Stimulated activated CD4-positive, alpha-beta T cell treated with anti-CD3 and anti-CD28 coated beads, Interleukin-12 subunit alpha, Interleukin-12 subunit beta, amount 100 ng/mL, for 48 hours (primary cell): ENCODE results near the gene SELENOK.

Source experiments
- DNase-seq, 3 donors: peaks; one replicate each; pipeline ENCODE4 v3.0.0-alpha.2; 2020; ENCODE audit warnings: low read depth in 2 of 3, low spot score in 1 of 3

The SELENOK gene

DNA sequence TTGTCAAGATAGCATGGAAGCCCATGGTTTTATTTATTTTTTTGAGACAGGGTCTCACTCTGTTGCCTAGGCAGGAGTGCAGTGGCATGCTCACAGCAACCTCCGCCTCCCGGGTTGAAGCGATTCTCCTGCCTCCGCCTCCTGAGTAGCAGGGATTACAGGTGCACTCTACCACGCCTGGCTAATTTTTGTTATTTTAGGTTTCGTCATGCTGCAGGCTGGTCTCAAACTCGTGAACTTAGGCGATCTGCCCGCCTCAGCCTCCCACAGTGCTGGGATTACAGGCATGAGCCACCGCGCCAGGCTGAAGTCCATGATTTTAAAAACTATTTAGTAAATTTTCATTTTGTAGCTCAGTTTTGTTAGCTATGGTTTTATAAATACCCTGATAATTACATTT lies 7.0 kb downstream of the SELENOK start:
- no peak for DNase-seq

DNA sequence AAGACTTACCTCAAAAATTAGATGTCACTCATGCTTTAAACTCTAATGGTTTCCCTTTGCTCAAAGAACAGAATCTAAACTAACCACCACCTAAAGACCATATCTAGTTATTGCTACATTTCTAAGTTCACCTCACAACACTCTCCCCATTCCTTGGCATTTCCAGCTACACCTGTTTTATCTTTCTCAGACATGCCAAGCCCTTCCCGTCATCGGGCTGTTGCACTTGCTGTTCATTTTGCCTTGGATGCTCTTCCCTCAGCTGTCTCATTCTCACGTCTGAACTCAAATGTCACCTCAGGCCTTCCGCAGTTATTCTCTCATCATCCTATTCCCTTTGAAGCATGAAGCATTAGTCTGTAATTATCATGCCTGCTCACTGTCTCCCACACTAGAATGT lies 8.7 kb downstream of the SELENOK start:
- no peak for DNase-seq

DNA sequence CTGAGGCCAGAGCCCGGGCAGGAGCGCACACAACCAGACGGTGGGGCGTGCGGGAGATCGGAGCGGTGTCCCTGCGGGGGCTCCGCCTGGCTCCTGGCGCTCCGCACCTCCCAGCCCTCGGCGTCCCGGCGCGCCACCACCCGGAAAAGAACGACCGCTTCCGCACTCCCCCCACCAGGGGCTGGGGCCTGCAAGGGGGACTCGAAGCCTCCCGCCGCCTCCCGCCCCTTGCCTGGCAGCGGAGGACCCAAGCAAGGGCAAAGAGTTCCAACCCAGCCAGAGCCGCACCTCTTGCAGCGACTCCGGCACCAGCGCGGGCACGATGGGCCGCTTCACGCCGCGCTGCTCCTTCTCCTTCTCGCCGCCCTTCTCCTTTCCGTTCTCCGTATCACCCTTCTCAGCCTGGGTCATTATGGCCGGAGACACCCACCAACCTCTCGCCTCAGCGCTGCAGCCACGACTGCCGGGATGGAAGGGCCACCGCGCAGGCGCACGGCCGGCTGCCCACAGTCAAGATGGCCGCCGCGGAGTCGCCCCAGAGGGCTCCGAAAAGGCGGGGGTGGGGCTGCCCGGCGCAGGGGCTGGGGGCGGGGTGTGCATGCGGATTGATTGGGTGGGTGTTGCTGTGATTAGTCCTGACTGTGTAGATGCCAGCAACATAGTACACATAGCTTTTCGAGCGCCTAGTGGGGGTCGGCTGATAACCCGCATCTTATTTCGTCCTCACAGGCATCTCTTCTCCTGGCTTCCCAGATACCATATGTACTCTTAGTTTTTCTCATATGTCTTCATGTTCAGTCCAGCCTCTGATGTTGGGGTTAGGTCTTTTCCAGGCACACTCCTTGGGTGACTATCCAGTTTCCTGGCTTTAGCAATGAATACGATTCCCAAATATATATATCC lies 9.7 kb downstream of the SELENOK start, which contains the start of gene ACTR8:
Gene ACTR8, minus strand, starts transcription at position 462 of the 903 bp plus-strand sequence. Its CDS starts 51 bp downstream, at position 411.
- peak; percentile 64 to 77 (median 75) for DNase-seq

DNA sequence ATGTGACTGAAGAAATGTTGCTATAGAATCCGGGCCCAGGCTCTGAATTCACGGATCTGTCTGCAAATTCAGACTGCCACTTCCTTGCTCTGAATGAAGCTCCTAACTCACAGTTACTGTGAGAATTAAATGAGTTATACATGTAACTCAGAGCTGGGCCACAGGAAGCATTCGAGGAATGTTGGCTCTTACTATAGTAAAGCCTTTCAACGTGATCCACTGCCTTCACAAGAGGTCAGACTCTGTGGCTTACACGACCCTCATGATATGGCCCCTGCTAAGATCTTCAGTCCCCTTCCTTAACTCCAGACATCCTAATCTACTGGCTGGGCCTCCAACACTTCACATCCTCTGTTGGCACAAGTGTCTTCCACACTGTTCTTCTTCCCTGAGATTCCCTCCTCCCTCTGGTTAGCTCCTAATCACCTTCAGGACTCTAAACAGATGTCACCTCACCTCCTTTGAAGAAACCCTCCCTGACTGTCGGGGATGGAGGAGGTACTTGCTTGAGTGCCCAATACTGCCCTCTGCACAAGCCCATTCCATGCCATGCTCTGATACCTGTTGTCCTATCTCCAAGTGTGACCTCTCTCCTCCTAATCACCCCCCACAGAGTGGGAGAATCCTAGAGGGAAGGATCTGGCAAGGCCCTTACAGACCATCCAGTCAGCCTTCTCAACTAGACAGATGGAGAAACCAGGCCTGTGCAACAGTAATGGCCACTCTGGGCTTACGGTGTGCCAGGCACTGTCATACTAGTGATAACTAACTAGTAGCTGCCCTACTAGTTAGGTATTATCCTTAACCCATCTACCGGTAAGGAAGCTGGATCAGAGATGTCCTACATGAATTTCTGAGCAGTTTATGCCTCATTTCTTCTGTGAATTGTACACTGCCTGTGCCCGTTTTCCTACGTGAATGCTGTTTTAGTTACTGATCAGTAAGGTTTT lies 11.0 kb downstream of the SELENOK start:
- no peak for DNase-seq

DNA sequence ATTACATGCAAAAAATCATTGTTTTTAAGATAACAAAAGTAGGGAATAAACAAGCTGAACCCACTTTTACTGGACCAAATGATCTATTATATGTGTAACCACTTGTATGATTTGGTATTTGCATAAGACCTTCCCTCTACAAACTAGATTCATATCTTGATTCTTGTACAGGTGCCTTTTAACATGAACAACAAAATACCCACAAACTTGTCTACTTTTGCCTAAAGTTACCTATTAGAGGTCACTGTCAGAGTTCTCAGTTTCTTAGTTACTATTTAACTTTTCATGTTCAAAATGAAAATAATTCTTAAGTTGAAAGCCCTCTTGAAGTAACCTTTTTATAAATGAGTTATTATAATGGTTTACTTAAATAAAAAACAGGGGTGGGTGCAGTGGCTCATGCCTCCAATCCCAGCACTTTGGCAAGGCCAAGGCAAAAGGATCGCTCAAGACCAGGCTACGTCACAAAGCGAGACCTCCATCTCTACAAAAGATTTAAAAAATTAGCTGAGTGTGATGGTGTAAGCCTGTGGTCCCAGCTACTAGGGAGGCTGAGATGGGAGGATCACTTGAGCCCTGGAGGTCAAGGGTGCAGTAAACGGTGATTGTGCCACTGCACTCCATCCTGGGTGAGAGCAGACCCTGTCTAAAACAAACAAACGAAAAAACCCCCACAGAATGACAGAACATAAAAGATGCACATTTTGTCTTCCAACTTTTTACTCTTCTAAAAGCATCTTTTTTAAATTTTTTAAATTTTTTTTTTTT lies 25.7 kb downstream of the SELENOK start:
- DNase-seq = no peak

DNA sequence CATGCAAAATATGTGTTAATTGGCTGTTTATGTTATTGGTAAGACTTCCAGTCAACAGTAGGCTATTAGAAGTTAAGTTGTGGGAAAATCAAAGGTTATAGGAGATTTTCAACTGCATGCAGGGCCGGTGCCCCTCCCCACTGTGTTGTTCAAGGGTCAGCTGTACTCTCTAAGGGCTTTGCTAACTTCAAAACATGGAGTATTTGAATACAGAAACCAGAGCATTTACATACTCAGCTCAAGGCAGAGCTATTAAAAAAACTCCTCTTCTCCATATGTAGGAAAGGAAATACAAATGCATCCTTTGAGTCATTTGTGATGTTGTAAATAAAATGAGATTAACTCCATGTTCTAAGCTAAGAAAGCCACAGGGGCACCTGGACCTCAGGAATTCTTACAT lies 28.5 kb downstream of the SELENOK start:
- no peak for DNase-seq

DNA sequence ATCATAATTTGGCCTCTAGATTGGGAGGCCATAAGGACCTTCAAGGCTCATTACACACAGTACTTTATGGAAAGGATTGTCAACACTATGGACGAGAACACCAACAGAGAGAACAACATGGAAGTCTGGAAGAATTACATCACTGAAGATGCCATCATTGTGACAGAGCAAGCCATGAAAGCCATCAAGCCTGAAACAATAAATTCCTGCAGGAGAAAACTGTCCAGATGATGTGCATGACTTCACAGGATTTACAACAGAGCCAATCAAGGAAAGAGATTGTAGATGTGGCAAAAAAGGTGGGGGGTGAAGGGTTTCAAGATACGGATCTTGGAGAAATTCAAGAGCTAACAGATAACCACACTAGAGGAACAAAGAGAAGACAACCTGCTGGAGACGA lies 29.4 kb downstream of the SELENOK start:
- no peak for DNase-seq

DNA sequence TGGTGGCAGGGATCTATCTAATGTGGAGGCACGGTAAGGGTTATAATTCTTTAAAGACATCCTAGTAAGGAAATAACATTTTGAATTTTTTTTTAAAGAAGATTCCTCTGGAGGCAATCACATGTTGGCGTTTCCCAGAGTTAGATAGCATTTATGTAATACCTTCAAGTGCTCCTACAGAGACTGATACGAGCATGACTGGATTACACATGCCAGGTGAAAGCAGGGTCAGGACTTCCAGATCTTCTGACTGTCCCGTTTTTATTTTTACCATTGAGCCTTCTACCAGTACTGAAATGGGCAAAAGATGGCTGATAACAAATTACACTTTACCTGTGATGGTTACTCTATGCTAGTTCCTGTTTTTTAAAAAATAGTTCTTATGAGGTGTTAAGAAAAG lies 31.5 kb downstream of the SELENOK start:
- no peak for DNase-seq

DNA sequence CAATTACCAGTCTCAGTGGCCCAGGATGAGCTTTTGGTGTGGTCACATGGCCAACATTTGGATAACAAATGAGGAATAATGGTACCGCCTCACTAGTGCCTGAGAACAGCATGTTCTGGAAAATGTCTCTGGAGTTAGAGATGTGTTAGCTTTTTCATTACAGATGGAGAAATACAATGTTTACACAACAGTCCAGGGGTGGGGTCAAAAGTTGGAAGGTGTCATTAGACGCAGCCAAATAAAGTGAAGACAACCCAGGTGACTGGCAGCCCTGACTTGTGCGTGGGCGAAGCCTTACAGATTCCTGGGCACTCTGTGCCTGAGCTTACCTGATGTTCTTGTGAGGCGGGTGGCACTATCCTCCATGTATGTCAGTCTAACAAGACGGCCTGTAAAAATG lies 32.5 kb downstream of the SELENOK start:
- no peak for DNase-seq

DNA sequence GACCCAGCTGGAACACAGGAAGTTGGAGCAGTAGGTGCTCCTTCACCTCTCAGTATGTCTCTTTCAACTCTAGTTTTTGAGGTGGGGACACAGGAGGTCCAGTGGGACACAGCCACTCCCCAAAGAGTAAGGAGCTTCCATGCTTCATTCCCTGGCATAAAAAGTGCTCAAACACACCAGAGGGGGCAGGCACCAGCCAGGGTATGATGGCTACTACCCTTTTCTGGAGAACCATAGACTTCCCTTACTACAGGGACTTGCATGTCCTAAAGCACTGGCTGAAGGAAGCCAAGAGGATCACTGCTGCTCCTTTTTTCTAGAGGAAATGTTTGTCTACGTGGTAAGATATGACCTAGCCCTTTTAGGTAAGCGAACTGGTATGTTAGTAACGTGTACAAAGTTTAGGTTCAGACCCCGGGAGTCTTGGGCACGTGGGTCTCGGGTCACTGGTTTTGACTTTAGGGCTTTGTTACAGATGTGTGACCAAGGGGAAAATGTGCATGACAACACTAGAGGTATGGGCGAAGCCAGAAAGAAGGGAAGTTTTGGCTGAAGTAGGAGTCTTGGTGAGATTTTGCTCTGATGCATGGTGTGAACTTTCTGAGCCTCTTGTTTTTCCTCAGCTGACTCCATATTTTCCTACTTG lies 33.4 kb downstream of the SELENOK start:
- DNase-seq = no peak

DNA sequence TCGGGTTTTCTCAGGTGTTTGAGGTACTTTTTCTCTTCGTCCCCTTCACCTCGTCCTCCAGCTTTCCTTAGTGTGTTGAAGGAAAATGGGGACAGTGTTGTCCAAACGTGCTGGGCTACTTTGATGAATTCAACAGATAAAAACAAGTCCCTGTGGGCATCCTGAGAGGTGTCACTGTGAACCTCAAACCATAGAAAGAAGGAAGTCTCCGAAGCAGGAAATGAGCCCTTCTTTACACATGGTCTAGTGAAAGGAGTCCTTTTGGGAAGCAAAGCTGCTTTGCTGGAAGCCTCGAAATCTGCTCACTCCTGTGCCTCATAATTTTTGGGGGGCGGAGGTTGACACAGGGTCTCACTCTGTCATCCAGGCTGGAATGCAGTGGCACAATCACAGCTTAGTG lies 34.7 kb downstream of the SELENOK start:
- no peak for DNase-seq

DNA sequence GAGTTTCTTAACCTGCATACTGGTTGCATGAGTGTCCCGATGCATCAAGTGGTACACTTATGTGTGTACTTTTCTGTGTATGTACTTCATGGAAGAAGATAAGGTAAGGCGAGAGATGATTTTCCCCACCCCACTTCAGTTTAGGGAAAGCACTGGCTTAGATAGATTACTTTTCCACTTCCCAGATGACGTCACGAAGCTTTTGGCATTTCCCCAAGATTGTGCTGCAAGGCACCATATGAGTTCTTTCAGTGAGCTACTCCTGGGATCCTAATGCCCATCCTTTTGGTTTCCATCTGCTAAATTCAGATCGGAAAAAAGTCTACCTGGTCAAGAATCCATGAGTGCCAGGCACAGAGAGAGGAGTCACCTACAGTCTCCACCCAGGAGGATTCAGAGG lies 40.8 kb downstream of the SELENOK start:
- no peak for DNase-seq

DNA sequence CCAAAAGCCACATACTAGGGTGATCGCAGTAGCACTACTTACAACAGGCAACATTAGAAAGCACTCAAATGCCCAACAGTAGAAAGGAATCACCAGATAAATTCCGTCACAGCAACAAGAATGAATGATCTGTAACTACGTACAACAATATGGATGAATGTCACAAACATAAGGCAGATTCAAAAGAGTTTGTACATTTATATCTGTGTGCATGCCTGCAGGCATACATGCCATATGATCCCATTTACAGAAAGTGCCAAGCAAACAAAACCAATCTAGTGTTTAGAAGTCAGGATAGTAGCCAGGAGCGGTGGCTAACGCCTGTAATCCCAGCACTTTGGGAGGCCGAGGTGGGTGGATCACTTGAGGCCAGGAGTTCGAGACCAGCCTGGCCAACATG lies 41.7 kb downstream of the SELENOK start:
- no peak for DNase-seq

DNA sequence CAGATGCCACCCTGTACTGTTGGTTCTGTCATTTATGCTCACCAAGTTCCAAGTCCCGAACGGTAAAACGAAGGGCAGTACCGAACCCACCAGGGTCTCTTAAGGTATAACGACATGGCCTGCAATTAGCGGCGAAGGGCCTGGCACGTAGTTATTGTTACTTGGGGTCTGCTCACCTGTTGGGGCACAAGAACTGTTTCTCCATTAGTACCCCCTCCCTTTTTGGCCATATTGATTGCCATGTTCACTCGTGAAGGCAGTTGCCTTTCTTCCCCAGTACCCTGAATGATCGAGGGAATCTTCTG lies 44.9 kb downstream of the SELENOK start:
- no peak for DNase-seq

DNA sequence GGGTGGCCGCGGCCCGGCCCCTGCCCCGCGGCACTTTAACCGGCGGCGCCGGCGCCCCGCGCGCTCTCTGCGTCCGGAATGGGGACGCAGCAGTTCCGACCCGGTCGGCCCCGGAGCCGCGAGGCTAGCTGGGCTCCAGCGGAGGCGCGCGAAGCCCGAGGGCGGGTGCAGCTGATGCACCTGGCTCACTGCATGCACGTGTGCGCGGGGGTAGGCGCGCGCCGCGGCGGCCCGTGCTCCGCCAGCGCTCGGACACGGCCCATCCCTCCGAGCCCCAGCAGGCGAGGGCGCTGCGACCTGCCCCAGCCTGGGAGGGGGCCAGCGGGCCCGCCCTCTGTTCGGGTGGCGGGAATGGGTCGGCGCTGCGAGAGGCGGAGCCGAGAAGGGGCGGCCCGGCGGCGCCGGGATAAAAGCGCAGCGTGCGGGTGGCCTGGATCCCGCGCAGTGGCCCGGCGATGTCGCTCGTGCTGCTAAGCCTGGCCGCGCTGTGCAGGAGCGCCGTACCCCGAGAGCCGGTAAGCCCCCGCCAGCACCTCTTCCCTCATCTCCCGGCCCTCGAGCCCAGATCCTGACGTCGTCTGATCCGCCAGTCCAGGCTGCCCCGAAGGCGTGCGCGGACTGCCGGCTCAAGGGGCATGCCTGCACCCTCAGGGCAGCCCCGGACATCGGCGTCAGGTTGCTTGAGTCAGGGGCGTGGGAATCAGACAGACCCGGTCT lies 45.4 kb downstream of the SELENOK start, which contains the start of the genes CHDH and IL17RB:
Gene CHDH, minus strand, starts transcription at position 286 of the 717 bp plus-strand sequence. CDS start 22,411 bp downstream, outside the sequence.
Gene IL17RB, plus strand, starts transcription at position 435 of the 717 bp plus-strand sequence. Its CDS starts 21 bp downstream, at position 456.
- peak in 1 of 3 donors; percentile 9 for DNase-seq

DNA sequence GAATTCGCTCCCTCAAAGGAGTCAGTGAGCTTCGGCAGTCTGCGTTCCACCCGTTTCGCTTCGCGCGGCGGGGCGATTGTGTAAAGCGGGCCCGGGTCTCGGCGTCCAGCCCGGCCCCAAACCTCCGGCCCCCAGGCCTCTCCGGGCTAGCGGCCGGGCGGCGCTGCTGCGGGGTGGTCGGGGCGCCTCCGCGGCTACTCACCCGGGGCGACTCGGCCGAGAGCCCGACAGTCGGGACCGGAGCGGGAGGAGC lies 45.9 kb downstream of the SELENOK start:
- DNase-seq = no peak

DNA sequence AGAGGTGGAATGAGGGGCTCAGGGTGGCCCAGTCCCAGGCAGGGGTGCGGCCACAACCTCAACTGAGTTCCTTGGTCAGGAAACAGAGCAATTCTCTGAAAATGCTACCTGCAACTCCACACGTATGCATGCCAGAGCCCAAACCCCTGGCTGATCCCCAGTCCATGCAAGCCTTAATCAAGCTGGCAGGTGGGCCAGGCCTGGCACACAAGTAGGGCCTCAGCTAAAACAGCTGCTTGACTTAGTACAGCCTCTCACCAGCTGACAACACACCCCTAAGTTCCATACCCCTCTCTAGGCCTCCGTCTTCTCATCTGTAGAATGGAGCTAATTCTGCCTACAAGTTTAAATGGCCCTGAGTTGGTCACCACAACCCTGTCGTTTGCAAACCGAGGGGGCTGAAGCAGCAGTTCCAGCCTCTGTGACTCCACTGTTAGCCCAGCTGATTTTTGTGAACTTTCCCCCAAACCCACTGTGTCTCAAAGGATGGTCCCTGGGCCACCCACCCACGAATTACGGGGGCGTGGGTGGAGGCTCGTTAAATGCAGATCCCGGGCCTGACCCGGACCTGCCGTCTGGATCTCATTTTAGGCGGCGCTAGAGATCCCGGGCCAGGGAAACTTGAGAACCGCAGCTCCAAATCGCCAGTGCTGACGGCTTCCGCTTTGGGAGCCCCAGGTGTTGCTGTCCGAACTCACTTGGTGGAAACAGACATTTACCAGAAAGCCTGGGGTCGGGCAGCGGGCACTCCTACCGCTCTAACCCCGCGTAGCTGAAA lies 46.4 kb downstream of the SELENOK start:
- DNase-seq = no peak

DNA sequence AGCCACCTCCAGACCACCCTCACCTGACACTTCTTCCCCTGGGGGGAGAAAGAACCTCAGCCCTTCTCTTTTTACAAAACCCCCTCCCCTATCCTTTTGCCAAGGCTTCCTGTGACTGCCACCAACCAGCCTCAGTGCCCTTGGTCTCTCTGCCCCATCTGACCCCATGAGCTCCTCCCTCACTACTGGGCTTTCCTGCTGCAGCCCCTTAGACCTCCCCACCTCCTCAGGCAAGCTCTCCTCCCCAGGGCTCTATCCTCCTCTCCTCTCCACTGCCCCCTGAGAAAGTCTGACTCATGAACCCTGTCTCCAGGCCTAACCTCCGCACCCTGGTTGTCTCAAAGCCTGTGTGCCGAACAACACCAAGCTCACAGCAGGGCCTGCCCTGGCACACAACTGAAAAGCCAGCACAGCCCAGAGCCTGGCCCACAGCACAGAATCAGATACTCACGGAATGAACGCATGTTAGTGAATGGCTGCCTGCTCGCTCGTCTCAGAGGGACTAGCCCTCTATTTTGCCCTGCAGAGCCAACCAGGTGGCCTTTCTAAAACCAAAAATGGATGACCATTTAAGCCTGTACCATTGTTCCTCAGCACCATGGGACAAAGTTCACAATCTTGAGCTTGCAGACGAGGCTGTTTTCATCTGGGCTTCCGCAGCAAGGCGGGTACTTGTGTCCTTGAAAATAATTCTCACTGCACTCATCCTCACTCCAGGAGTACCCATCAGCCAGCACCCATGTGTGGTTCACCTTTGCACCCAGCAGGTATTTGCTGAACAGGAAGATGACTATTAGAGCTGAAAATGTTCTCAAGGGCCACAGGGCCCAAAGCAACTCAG lies 47.2 kb downstream of the SELENOK start:
- no peak for DNase-seq
